Right renal cortex interstitium (tissue), 3 donors: ENCODE results near the gene MARK3. TPM values are rescaled to one million over a fixed set of nuclear protein-coding genes. Genes with fewer than 3 reads are reported as not detected.

Experiments
- DNase-seq, 3 donors: peaks; one replicate each; pipeline ENCODE4 v3.0.0-alpha.2; 2013; ENCODE audit warnings: low read depth in 3 of 3, low spot score in 2 of 3
- polyA plus RNA-seq, 3 donors: library from polyadenylated mRNA; unstranded; fragments of 120-200 nt; gene quantifications; one replicate each; pipeline ENCODE4 v1.2.1, GENCODE V29; 2013; ENCODE audit not compliant: insufficient read length in 3 of 3

The MARK3 gene
- polyA plus RNA-seq, 3 donors: 87.3 to 99.0 (median 97.8) TPM

- no peak for DNase-seq
Measured at GRCh38 chr14:103430358-103430757, 45.1 kb downstream of the MARK3 start.

GRCh38 chr14:103432627-103433026 lies 47.4 kb downstream of the MARK3 start:
- DNase-seq: no peak

- DNase-seq: no peak
Measured at GRCh38 chr14:103433916-103434563, 48.8 kb downstream of the MARK3 start.

- no peak for DNase-seq
Measured at GRCh38 chr14:103434868-103435442, 49.7 kb downstream of the MARK3 start.

- DNase-seq: no peak
Measured at GRCh38 chr14:103436533-103436932, 51.3 kb downstream of the MARK3 start.

- DNase-seq: no peak
Measured at GRCh38 chr14:103442288-103442687, 57.1 kb downstream of the MARK3 start.

- no peak for DNase-seq
Measured at GRCh38 chr14:103443111-103443510, 57.9 kb downstream of the MARK3 start.

GRCh38 chr14:103444837-103445524 lies 59.8 kb downstream of the MARK3 start:
- DNase-seq: no peak

GRCh38 chr14:103445806-103446205 lies 60.6 kb downstream of the MARK3 start:
- DNase-seq: no peak

- DNase-seq: no peak
Measured at GRCh38 chr14:103448097-103448496, 62.9 kb downstream of the MARK3 start.

GRCh38 chr14:103449634-103450161 lies 64.5 kb downstream of the MARK3 start:
- DNase-seq: no peak

- no peak for DNase-seq
Measured at GRCh38 chr14:103450416-103450815, 65.2 kb downstream of the MARK3 start.

- DNase-seq: no peak
Measured at GRCh38 chr14:103451401-103451800, 66.2 kb downstream of the MARK3 start.

- no peak for DNase-seq
Measured at GRCh38 chr14:103453791-103454190, 68.6 kb downstream of the MARK3 start.

GRCh38 chr14:103456167-103456835 lies 71.1 kb downstream of the MARK3 start:
- DNase-seq: no peak

GRCh38 chr14:103460415-103460814 lies 75.2 kb downstream of the MARK3 start:
- DNase-seq: no peak

GRCh38 chr14:103463149-103463548 lies 77.9 kb downstream of the MARK3 start:
- DNase-seq: no peak

- DNase-seq: no peak
Measured at GRCh38 chr14:103463851-103464250, 78.6 kb downstream of the MARK3 start.

- DNase-seq: no peak
Measured at GRCh38 chr14:103472939-103473338, 87.7 kb downstream of the MARK3 start.

GRCh38 chr14:103474893-103475292 lies 89.7 kb downstream of the MARK3 start:
- no peak for DNase-seq

GRCh38 chr14:103476065-103476464 lies 90.8 kb downstream of the MARK3 start:
- no peak for DNase-seq
